ENCODE data around the gene THRB. TPM values are rescaled to one million over a fixed set of nuclear protein-coding genes. Genes with fewer than 3 reads are reported as not detected.

Gene THRB
- total and polyA plus RNA-seq, 8 donors, result 3.6 to 47.3 (median 14.5) TPM

DNA sequence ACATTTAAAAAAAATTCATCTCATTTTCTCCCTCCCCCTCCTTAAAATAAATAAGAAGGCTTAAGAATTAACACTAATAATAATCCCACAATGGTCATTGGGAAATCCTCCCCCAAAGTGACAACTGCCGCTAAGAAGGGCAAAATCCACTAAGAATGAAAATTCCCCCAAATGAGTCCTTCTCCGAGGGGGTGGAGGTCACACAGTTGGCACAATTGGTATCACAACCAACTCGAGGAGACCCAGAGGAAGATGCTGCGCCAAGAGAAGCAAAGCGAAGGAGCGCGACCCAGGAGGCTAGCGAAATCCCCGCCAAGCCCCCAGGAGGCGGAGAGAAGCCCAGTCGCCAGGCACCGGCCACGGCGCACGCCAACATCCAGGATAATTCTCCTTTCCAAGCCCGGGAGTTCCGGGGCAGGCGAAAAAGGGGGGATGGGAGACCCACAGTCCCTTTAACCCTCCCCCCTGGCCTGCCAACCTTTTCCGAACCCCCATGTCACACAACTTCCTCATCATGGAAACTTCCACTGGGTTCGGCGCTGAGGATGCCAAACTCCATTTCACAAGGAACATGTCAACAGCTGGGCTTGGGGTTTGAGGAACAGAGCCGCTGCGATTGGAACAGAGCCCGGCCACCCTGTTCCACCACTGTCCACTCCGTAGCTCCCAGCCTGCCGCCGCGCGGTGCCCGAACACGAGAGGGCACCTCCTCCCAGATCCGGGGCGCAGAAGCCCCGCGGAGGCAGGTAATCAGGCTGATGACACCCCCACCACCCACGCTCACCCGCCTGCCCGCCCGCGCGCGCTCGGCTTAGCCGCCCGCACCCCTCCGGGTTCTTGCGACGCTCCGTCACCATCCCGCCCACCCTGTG is 668 bp downstream of the THRB start:
- H3K36me3 ChIP-seq, result no peaks in the 10 kb centered on the region
- WGBS, 5 donors, result 2 to 3% (median 2%) methylated on average over 21 to 50 of the region's 50 CpGs
- H3K27ac ChIP-seq, result peak overlapping the region; percentile 91 to 97 (median 95)
- H3K4me1 ChIP-seq, result peaks cover 15 to 67% (median 36%) of the 10 kb centered on the region in 4 donors
- peaks cover 0 to 23% (median 12%) of the 10 kb centered on the region in 3 donors for H3K27me3 ChIP-seq
- intact Hi-C loops (cut with DNase I; ENCODE audit: low total_unique reads), result no loop called here
- no peaks in the 10 kb centered on the region for H3K9me3 ChIP-seq
- TF ChIP-seq POLR2A (IDR thresholded peaks at IDR 0.05) (no peak), POLR2AphosphoS5 (IDR thresholded peaks at IDR 0.05) (peak in 1 of 3 donors; percentile 60)
- H3K4me3 ChIP-seq, result peak overlapping the region; percentile 60 to 83 (median 68)
- peak; percentile 80 to 84 for DNase-seq

DNA sequence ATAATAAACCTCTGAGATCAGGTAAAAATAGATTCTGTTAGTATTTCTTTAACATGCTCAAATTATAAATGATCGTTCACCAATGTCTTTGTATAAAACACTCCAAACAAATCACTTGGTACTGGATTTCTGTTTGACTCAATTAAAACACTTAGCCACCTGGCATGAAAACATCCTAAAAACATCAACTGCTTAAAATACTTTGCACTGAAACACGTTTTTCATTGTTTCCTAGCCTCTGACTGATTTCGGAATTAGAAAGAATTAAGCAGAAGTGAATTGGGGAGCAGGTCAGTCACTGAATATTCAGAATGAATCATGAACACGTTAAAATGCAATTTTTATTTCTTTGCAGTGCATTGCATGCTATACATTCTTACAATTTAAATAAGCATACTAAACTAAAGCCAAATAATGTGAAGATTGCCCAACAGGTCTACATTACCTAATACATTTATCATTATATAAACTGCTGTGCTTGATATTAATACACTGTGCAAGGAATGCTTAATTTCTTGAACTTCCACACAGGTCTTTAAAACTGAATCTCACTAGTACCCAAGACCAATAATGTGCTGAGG is 1.6 kb downstream of the THRB start:
- Histone ChIP-seq H3K4me1 (peaks cover 15 to 68% (median 37%) of the 10 kb centered on the region in 4 donors), H3K9me3 (no peaks in the 10 kb centered on the region), H3K36me3 (no peaks in the 10 kb centered on the region), H3K4me3 (peak overlapping the region; percentile 60 to 83 (median 68)), H3K27me3 (peaks cover 0 to 23% (median 12%) of the 10 kb centered on the region in 3 donors), H3K27ac (peak overlapping the region in 4 of 5 donors; percentile 91 to 97 (median 95))
- 24 to 35% (median 26%) methylated on average over 4 of the region's 4 CpGs for WGBS, 5 donors
- TF ChIP-seq POLR2A (IDR thresholded peaks at IDR 0.05), result no peak
- no peak for TF ChIP-seq POLR2AphosphoS5 (IDR thresholded peaks at IDR 0.05)
- TF ChIP-seq EP300 (IDR thresholded peaks at IDR 0.05), result no peak
- no peak for DNase-seq
- intact Hi-C loops (cut with DNase I; ENCODE audit: low total_unique reads), result no loop called here

DNA sequence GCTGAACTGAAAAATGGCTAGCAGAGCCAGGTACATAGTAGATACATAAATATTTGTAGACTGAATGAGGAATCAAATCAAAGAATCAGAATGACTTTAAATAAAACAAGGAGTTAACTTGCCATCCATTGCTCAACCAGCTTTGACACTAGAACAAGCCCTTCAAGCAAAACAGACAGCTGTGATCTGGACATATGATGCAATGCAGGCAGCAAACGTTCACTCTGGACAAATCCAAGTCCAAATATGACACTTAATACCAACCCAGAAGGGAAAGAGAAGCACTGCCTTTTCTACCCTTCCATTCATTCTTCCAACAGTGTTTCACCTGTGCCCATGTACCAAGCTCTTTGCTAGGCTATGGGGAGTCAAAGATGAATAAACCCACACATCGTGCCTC is 4.5 kb downstream of the THRB start:
- H3K4me1 ChIP-seq, result peaks cover 3 to 72% (median 39%) of the 10 kb centered on the region in 4 donors
- DNase-seq, result no peak

DNA sequence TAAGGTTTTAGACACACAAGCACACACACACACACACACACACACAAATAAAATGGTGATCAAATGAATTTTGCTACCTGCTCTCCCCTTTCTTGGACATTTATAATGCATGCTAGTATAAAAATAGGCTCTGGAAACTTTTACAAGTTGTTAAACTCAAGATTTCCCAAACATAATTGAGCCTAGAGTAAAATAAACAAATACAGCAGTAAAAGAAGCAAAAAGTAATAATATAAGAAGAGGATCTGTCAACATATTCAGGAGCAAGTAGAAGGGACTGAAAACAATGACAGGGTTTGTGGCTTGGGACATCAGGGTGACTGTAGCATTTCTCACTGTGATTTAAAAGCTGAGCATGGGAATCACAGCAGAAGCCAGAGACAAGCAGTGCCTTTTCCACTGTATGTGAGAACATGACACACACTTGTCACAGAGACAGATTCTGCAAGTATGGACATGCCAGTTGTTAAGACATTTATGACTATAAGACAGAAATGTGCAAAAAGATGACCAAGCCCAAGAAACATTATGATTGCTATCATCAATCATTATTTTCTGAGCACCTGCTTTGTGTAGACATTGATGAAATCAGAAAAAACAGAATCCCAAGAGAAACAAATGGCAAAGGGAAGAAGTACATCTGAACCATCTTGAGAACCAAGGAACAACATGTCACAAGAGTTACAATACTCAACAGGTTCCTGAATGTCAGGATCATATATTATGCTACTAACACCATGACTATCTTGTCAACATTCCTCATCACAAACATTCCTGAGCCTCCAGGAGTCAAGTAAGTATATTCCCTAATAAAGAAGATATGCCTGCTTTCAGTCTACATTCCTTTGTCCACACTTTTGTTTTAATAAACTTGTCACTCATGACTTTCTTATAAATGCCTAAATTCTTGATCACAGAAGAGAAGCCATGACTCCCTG is 7.1 kb downstream of the THRB start:
- no peaks in the 10 kb centered on the region for H3K27me3 ChIP-seq
- H3K9me3 ChIP-seq, result no peaks in the 10 kb centered on the region
- no peak overlapping the region for H3K27ac ChIP-seq
- no peak for DNase-seq
- H3K4me3 ChIP-seq, result no peak overlapping the region
- H3K36me3 ChIP-seq, result no peaks in the 10 kb centered on the region
- H3K4me1 ChIP-seq, result peaks cover 3 to 68% (median 36%) of the 10 kb centered on the region in 4 donors
- TF ChIP-seq EP300 (IDR thresholded peaks at IDR 0.05) (no peak), POLR2AphosphoS5 (IDR thresholded peaks at IDR 0.05) (no peak), POLR2A (IDR thresholded peaks at IDR 0.05) (no peak)
- TF ChIP-seq, protein P1, sequence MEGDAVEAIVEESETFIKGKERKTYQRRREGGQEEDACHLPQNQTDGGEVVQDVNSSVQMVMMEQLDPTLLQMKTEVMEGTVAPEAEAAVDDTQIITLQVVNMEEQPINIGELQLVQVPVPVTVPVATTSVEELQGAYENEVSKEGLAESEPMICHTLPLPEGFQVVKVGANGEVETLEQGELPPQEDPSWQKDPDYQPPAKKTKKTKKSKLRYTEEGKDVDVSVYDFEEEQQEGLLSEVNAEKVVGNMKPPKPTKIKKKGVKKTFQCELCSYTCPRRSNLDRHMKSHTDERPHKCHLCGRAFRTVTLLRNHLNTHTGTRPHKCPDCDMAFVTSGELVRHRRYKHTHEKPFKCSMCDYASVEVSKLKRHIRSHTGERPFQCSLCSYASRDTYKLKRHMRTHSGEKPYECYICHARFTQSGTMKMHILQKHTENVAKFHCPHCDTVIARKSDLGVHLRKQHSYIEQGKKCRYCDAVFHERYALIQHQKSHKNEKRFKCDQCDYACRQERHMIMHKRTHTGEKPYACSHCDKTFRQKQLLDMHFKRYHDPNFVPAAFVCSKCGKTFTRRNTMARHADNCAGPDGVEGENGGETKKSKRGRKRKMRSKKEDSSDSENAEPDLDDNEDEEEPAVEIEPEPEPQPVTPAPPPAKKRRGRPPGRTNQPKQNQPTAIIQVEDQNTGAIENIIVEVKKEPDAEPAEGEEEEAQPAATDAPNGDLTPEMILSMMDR (IDR thresholded peaks at IDR 0.05), result no peak
- intact Hi-C loops (cut with DNase I; ENCODE audit: low total_unique reads), result no loop called here

More for the DNA sequence above, 4.5 kb downstream of the THRB start:
- H3K27ac ChIP-seq, result no peak overlapping the region
- intact Hi-C loops (cut with DNase I; ENCODE audit: low total_unique reads), result no loop called here
- H3K36me3 ChIP-seq, result no peaks in the 10 kb centered on the region
- no peaks in the 10 kb centered on the region for H3K9me3 ChIP-seq
- WGBS, 5 donors, result 40 to 52% (median 48%) methylated on average over 2 of the region's 2 CpGs
- peaks cover 0 to 11% (median 9%) of the 10 kb centered on the region in 3 donors for H3K27me3 ChIP-seq
- no peak overlapping the region for H3K4me3 ChIP-seq
- TF ChIP-seq POLR2A (IDR thresholded peaks at IDR 0.05) (no peak), POLR2AphosphoS5 (IDR thresholded peaks at IDR 0.05) (peak in 1 of 3 donors; percentile 52)

DNA sequence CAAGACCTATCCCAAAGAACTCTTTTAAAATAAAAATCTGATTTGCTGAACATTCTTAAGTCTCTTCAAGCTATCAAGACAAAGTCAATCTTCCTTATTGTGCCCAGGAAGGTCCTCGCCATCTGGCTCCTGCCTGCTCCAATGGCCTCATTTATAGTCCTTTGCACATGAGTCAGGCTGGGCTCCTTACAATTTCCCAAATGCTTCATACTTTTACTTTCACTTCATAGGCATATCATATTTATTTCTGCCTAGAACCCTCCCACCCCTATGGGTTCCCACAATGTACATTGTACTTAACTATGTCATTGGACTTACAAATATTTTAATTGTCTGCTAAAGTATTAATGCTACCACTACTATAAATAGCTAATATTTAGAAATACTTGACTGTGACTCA is 9.1 kb downstream of the THRB start:
- no peak for TF ChIP-seq EP300 (IDR thresholded peaks at IDR 0.05)
- TF ChIP-seq POLR2AphosphoS5 (IDR thresholded peaks at IDR 0.05), result no peak
- TF ChIP-seq, protein P1 (IDR thresholded peaks at IDR 0.05), result no peak
- TF ChIP-seq POLR2A (IDR thresholded peaks at IDR 0.05), result no peak
- Histone ChIP-seq H3K9me3 (no peaks in the 10 kb centered on the region), H3K4me3 (no peak overlapping the region), H3K36me3 (no peaks in the 10 kb centered on the region), H3K27me3 (no peaks in the 10 kb centered on the region), H3K27ac (no peak overlapping the region), H3K4me1 (peaks cover 2 to 53% (median 32%) of the 10 kb centered on the region in 4 donors)
- intact Hi-C loops (cut with DNase I; ENCODE audit: low total_unique reads), result no loop called here
- DNase-seq, result no peak
- WGBS, 5 donors, result 48 to 96% (median 91%) methylated on average over 1 of the region's 1 CpG
